Trophoblast cell (in vitro differentiated cells and primary cell): ENCODE results near the gene LPIN1.

Experiments
- DNase-seq, 2 donors: peaks; one replicate each; pipeline ENCODE4 v3.0.0-alpha.2; 2016
- H2AFZ ChIP-seq: 2 replicates; pipeline ENCODE4 v1.6.1; 2013; ENCODE audit warnings: low read length, moderate library complexity, mild to moderate bottlenecking; ENCODE audit not compliant: insufficient read depth, poor library complexity
- H2AK5ac ChIP-seq: 2 replicates; pipeline ENCODE4 v1.6.1; 2013; ENCODE audit warnings: mild to moderate bottlenecking, low read length
- H2BK120ac ChIP-seq: 2 replicates; pipeline ENCODE4 v1.6.1; 2013; ENCODE audit warnings: low read length, mild to moderate bottlenecking, moderate library complexity; ENCODE audit not compliant: insufficient read depth, poor library complexity
- H2BK12ac ChIP-seq: 2 replicates; pipeline ENCODE4 v1.6.1; 2013; ENCODE audit warnings: mild to moderate bottlenecking, low read length, moderate library complexity
- H2BK5ac ChIP-seq: 2 replicates; pipeline ENCODE4 v1.6.1; 2013; ENCODE audit warnings: low read length, low read depth, moderate library complexity, mild to moderate bottlenecking; ENCODE audit not compliant: poor library complexity
- H3K14ac ChIP-seq: 2 replicates; pipeline ENCODE4 v1.6.1; 2013; ENCODE audit warnings: mild to moderate bottlenecking, low read length
- H3K18ac ChIP-seq: 2 replicates; pipeline ENCODE4 v1.6.1; 2013; ENCODE audit warnings: mild to moderate bottlenecking, low read length
- H3K23ac ChIP-seq: 2 replicates; pipeline ENCODE4 v1.6.1; 2013; ENCODE audit warnings: low read length
- H3K27ac ChIP-seq: 2 replicates; pipeline ENCODE4 v1.5.1; 2013; ENCODE audit warnings: low read depth, mild to moderate bottlenecking, inconsistent platforms, low read length, moderate library complexity
- H3K27me3 ChIP-seq: 2 replicates; pipeline ENCODE4 v1.6.1; 2013; ENCODE audit warnings: inconsistent platforms, mild to moderate bottlenecking, low read length, moderate library complexity; ENCODE audit not compliant: insufficient read depth
- H3K36me3 ChIP-seq, 2 experiments: 1 replicate in 1 of 2; 2 replicates in 1 of 2; pipeline ENCODE4 v1.6.1; 2013; ENCODE audit warnings: low read length in 2 of 2, mild to moderate bottlenecking in 2 of 2, moderate library complexity in 1 of 2; ENCODE audit not compliant: insufficient read depth in 2 of 2, control insufficient read depth in 1 of 2
- H3K4ac ChIP-seq: 2 replicates; pipeline ENCODE4 v1.6.1; 2013; ENCODE audit warnings: low read depth, mild to moderate bottlenecking, low read length, moderate library complexity
- H3K4me1 ChIP-seq, 2 experiments: 1 replicate in 1 of 2; 2 replicates in 1 of 2; pipeline ENCODE4 v1.6.1; 2013; ENCODE audit warnings: low read length in 2 of 2, mild to moderate bottlenecking in 2 of 2, moderate library complexity in 1 of 2; ENCODE audit not compliant: insufficient read depth in 2 of 2, control insufficient read depth in 1 of 2
- H3K4me2 ChIP-seq: 2 replicates; pipeline ENCODE4 v1.6.1; 2013; ENCODE audit warnings: inconsistent platforms, mild to moderate bottlenecking, low read length, moderate library complexity
- H3K4me3 ChIP-seq: 2 replicates; pipeline ENCODE4 v1.5.1; 2013; ENCODE audit warnings: mild to moderate bottlenecking, low read depth, low read length, inconsistent platforms
- H3K79me1 ChIP-seq: one replicate; pipeline ENCODE4 v1.6.1; 2013; ENCODE audit warnings: low read length
- H3K79me2 ChIP-seq: 2 replicates; pipeline ENCODE4 v1.6.1; 2013; ENCODE audit warnings: low read length, mild to moderate bottlenecking; ENCODE audit not compliant: control insufficient read depth, insufficient read depth, poor library complexity
- H3K9ac ChIP-seq: 2 replicates; pipeline ENCODE4 v1.6.1; 2013; ENCODE audit warnings: mild to moderate bottlenecking, low read length
- H3K9me3 ChIP-seq: 2 replicates; pipeline ENCODE4 v1.6.1; 2013; ENCODE audit warnings: low read depth, mild to moderate bottlenecking, control low read depth, inconsistent platforms, low read length; ENCODE audit not compliant: insufficient read depth
- H4K12ac ChIP-seq: 2 replicates; pipeline ENCODE4 v1.6.1; 2013; ENCODE audit warnings: low read depth, mild to moderate bottlenecking, low read length, moderate library complexity
- H4K8ac ChIP-seq: 2 replicates; pipeline ENCODE4 v1.6.1; 2013; ENCODE audit warnings: low read depth, mild to moderate bottlenecking, low read length, moderate library complexity
- H4K91ac ChIP-seq: one replicate; pipeline ENCODE4 v1.6.1; 2013; ENCODE audit warnings: low read depth, mild to moderate bottlenecking, low read length, moderate library complexity
- WGBS: extraction: QIAGEN DNeasy Blood & Tissue Kit; methylation state at CpG from one replicate; pipeline ENCODE4 v1.1.7; 2013; ENCODE audit warnings: missing lambda C conversion rate; ENCODE audit not compliant: insufficient read length, insufficient coverage; ENCODE audit errors: extremely low coverage; 5-methylcytosine and 5-hydroxymethylcytosine counted together

Gene LPIN1

DNA sequence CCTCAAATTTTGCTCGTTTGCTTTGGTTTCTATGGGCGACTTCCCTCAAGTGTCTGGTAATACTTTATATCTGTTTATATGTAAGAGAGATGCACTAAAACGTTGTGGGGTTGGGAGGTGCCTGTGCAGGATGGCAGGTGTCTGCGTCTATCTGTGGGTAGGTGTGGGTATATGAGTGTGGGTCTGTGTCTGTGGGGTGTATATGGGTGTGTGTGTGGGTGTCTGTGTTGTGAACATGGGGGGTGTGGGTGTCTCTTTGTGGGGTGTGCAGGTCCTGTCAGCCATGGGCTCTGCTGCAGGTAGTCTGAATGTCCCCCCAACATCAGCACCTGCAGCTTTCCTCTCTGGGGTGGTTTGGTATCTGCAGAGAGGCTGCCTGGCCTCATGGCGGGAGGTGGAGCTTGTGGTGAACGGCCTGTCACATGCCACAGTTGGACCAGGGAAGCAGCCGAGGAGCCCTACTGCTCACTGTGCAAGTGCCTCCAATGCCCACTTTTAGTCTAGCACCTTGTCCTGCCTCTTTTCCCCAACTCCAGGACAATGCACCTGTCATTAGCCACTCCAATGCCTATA lies 90.3 kb downstream of the LPIN1 start:
- H3K4me3 ChIP-seq, result no peak overlapping the region
- H4K91ac ChIP-seq, result no peak overlapping the region
- no peak overlapping the region for H3K4me2 ChIP-seq
- no peak for DNase-seq
- no peak overlapping the region for H3K4ac ChIP-seq
- H4K8ac ChIP-seq, result no peak overlapping the region
- WGBS, result no CpG with 5 or more reads among the region's 7 CpGs
- no peak overlapping the region for H3K23ac ChIP-seq
- H3K79me2 ChIP-seq, result no peaks in the 10 kb centered on the region
- H2AK5ac ChIP-seq, result no peak overlapping the region
- H2BK12ac ChIP-seq, result no peak overlapping the region
- no peak overlapping the region for H3K27ac ChIP-seq
- H3K27me3 ChIP-seq, result no peaks in the 10 kb centered on the region
- H3K18ac ChIP-seq, result no peak overlapping the region
- no peak overlapping the region for H3K9ac ChIP-seq
- no peak overlapping the region for H2BK120ac ChIP-seq
- no peak overlapping the region for H2BK5ac ChIP-seq
- no peaks in the 10 kb centered on the region for H3K79me1 ChIP-seq
- H3K4me1 ChIP-seq, result peaks cover 4 to 5% of the 10 kb centered on the region in 2 experiments
- no peak overlapping the region for H2AFZ ChIP-seq
- peaks cover 4% of the 10 kb centered on the region for H3K9me3 ChIP-seq
- no peak overlapping the region for H3K14ac ChIP-seq
- no peaks in the 10 kb centered on the region for H3K36me3 ChIP-seq
- H4K12ac ChIP-seq, result no peak overlapping the region

DNA sequence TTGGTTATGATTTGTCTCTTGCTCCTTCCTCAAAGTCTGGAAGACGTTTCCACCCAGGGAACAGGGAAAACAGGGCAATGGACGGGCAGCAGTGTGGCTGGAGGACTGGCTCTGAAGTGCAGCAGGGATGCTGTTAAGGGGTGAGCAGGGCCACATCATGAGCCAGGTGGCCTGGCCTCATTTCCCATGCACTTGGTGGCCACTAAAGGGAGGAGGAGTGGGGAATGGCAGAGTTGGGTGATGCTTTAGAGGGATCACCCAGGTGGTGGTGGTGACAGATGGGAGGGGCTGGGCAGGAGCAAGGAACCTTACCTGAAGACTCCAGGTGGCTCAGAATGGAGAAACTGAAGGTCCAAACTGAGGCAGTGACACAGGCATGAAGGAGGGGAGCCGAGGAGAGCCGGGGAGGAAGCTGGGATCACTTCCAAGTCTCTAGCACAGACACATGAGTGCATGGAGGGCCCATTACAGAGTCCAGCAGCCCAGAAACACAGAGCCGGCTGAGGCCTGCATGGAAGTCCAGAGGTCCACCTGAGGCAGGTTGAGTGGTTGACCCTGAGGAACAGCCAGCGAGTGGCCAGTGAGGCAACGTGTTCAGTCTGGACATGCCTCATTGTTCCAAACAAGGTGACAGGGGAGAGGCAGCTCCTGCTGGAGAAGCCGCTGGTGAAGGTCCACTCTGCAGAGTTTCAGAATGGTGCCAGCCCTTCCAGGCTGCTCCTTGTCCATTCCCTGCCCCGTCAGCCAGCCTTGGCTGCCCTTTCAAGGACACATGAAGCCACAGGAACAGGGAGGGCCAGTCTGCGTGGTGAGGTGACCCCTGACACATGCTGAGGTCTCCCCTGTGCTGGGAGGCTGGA lies 91.7 kb downstream of the LPIN1 start:
- no peak for DNase-seq
- Histone ChIP-seq H4K12ac (no peak overlapping the region), H3K4me1 (peaks cover 4 to 5% of the 10 kb centered on the region in 2 experiments), H4K91ac (no peak overlapping the region), H2AFZ (no peak overlapping the region), H3K4me2 (no peak overlapping the region), H3K9me3 (peaks cover 4% of the 10 kb centered on the region), H3K14ac (no peak overlapping the region), H2AK5ac (no peak overlapping the region), H3K9ac (no peak overlapping the region), H3K79me2 (no peaks in the 10 kb centered on the region), H3K23ac (no peak overlapping the region), H3K79me1 (no peaks in the 10 kb centered on the region), H3K4me3 (no peak overlapping the region), H3K27ac (no peak overlapping the region), H2BK5ac (no peak overlapping the region), H3K4ac (no peak overlapping the region), H2BK120ac (no peak overlapping the region), H3K18ac (no peak overlapping the region), H4K8ac (no peak overlapping the region), H3K36me3 (no peaks in the 10 kb centered on the region), H2BK12ac (no peak overlapping the region), H3K27me3 (no peaks in the 10 kb centered on the region)
- no CpG with 5 or more reads among the region's 10 CpGs for WGBS

- Histone ChIP-seq H3K9me3 (peaks cover 4% of the 10 kb centered on the region), H3K4me2 (no peak overlapping the region), H3K79me2 (no peaks in the 10 kb centered on the region), H2BK120ac (no peak overlapping the region), H2BK12ac (no peak overlapping the region), H3K4ac (no peak overlapping the region), H3K23ac (no peak overlapping the region), H3K79me1 (no peaks in the 10 kb centered on the region), H3K14ac (no peak overlapping the region), H3K4me3 (no peak overlapping the region), H3K4me1 (no peaks in the 10 kb centered on the region), H2AK5ac (no peak overlapping the region), H2AFZ (no peak overlapping the region), H3K27ac (no peak overlapping the region), H4K91ac (no peak overlapping the region), H2BK5ac (no peak overlapping the region), H3K18ac (no peak overlapping the region), H4K12ac (no peak overlapping the region), H4K8ac (no peak overlapping the region), H3K9ac (no peak overlapping the region), H3K36me3 (no peaks in the 10 kb centered on the region), H3K27me3 (no peaks in the 10 kb centered on the region)
- no CpG with 5 or more reads among the region's 4 CpGs for WGBS
- DNase-seq, result no peak
Observed at GRCh38 chr2:11839916-11840315, 93.5 kb downstream of the LPIN1 start.

DNA sequence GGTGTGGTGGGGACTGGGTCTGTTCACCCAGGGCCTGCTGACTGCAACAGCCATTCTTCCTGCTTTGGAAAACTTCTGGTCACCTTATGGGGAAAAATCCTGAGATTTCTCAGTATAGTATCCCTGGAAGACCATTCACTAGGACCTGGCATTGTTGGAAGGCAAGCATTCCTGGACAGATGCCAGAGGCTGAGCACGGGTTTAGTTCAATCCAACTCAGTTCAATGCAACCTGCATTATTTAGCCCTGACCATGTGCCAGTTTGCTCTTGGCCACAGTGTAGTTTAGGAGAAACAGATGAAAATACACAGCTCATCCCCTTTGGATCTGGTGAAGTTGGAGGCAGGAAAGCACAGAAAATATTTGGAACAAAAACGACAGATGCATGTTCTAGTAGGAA lies 95.9 kb downstream of the LPIN1 start:
- H3K9ac ChIP-seq, result no peak overlapping the region
- no peak overlapping the region for H4K91ac ChIP-seq
- no peaks in the 10 kb centered on the region for H3K4me1 ChIP-seq
- H2BK5ac ChIP-seq, result no peak overlapping the region
- no peak overlapping the region for H3K4me3 ChIP-seq
- no peak for DNase-seq
- no peak overlapping the region for H2BK12ac ChIP-seq
- no peaks in the 10 kb centered on the region for H3K79me1 ChIP-seq
- H3K36me3 ChIP-seq, result no peaks in the 10 kb centered on the region
- no peak overlapping the region for H3K18ac ChIP-seq
- no peak overlapping the region for H3K14ac ChIP-seq
- no peak overlapping the region for H2BK120ac ChIP-seq
- WGBS, result no CpG with 5 or more reads among the region's 2 CpGs
- H3K79me2 ChIP-seq, result no peaks in the 10 kb centered on the region
- H3K27ac ChIP-seq, result no peak overlapping the region
- H4K8ac ChIP-seq, result no peak overlapping the region
- H3K9me3 ChIP-seq, result peaks cover 2% of the 10 kb centered on the region
- H3K4ac ChIP-seq, result no peak overlapping the region
- H4K12ac ChIP-seq, result no peak overlapping the region
- no peak overlapping the region for H2AK5ac ChIP-seq
- H3K23ac ChIP-seq, result no peak overlapping the region
- no peak overlapping the region for H2AFZ ChIP-seq
- H3K4me2 ChIP-seq, result no peak overlapping the region
- H3K27me3 ChIP-seq, result no peaks in the 10 kb centered on the region
